Calu3 (cell line): Measurements from ENCODE around the gene ZNF280D. TPM values are rescaled to one million over a fixed set of nuclear protein-coding genes. Genes with fewer than 3 reads are reported as not detected.
A peak's percentile ranks its signal among the peaks of the same experiment; 100 is the strongest.

Experiments used
- BruUV-seq: library from RNA; stranded (reverse); fragments of 400-500 nt; replicated peaks from 2 replicates; lab custom pipeline; 2021; lab: Mats Ljungman, UMichigan
- CTCF ChIA-PET: fragments of 300-600 bp; sonication (Branson Sonifier 250); formaldehyde crosslinking; loops from one replicate; lab custom pipeline; 2022; ENCODE audit warnings: antibody characterized with exemption; lab: Charles Lee
- DNase-seq: peaks from one replicate; pipeline ENCODE4 v3.0.0; 2022
- H3K27ac Mint-ChIP-seq: one replicate; pipeline ENCODE4 v1.8.0; 2022; ENCODE audit warnings: mixed read lengths; ENCODE audit not compliant: unreplicated experiment
- H3K27me3 Mint-ChIP-seq: one replicate; pipeline ENCODE4 v1.8.0; 2022; ENCODE audit warnings: mixed read lengths; ENCODE audit not compliant: unreplicated experiment
- H3K36me3 Mint-ChIP-seq: one replicate; pipeline ENCODE4 v1.8.0; 2022; ENCODE audit warnings: mild to moderate bottlenecking, moderate library complexity, mixed read lengths; ENCODE audit not compliant: insufficient read depth, unreplicated experiment
- H3K4me1 Mint-ChIP-seq: one replicate; pipeline ENCODE4 v1.8.0; 2022; ENCODE audit warnings: mild to moderate bottlenecking, low read depth, mixed read lengths; ENCODE audit not compliant: unreplicated experiment
- H3K4me3 Mint-ChIP-seq: one replicate; pipeline ENCODE4 v1.8.0; 2022; ENCODE audit warnings: mild to moderate bottlenecking, low read depth, moderate library complexity, mixed read lengths; ENCODE audit not compliant: unreplicated experiment
- H3K9me3 Mint-ChIP-seq: one replicate; pipeline ENCODE4 v1.8.0; 2022; ENCODE audit warnings: low read depth, mixed read lengths; ENCODE audit not compliant: unreplicated experiment
- CTCF ChIP-seq: fragments of 200-600 bp; IDR thresholded peaks from one replicate; pipeline ENCODE4 v1.8.0; 2022; ENCODE audit warnings: antibody characterized with exemption; ENCODE audit not compliant: unreplicated experiment
- intact Hi-C: fragments of 100-400 bp; cut with micrococcal nuclease; formaldehyde crosslinking; loops from one replicate; pipeline ENCODE4 v1.10.0; 2022; ENCODE audit not compliant: unreplicated experiment
- total RNA-seq: library from RNA; stranded (reverse); gene quantifications from 2 replicates; pipeline ENCODE4 v1.2.3, GENCODE V29; 2022

Gene ZNF280D
- total RNA-seq, 1 experiment from 2014 or later: 36.0 TPM

GRCh38 chr15:56734013-56734635 lies 815 bp upstream of the ZNF280D start:
- Mint-ChIP-seq H3K27ac (no peak overlapping the region), H3K36me3 (peaks cover 26% of the 10 kb centered on the region), H3K4me1 (peaks cover 9% of the 10 kb centered on the region), H3K27me3 (no peaks in the 10 kb centered on the region), H3K9me3 (peaks cover 2% of the 10 kb centered on the region), H3K4me3 (no peak overlapping the region)
- no TSS peak for BruUV-seq
- DNase-seq: no peak
- intact Hi-C loops: loop anchor here (5.0 to 10.0 kb wide), 3 partner anchors 58 to 239 kb away; no protein-coding TSS in a partner anchor
- CTCF ChIA-PET: interaction anchor here (0.5 to 1.4 kb wide), 2 partner anchors 25 to 669 kb away, joined by 3 to 4 read pairs; no protein-coding TSS in a partner anchor
- TF ChIP-seq CTCF: no peak

- CTCF ChIA-PET: no interaction called here
- intact Hi-C loops: loop anchor here (5.0 to 10.0 kb wide), 3 partner anchors 59 to 238 kb away; no protein-coding TSS in a partner anchor
- no TSS peak for BruUV-seq
These were observed 498 bp downstream of the ZNF280D start for GRCh38 chr15:56732886-56733135.

GRCh38 chr15:56732135-56732885 lies 999 bp downstream of the ZNF280D start:
- CTCF ChIA-PET: no interaction called here
- Mint-ChIP-seq H3K36me3 (peaks cover 31% of the 10 kb centered on the region), H3K27me3 (no peaks in the 10 kb centered on the region), H3K9me3 (peaks cover 2% of the 10 kb centered on the region), H3K27ac (peak overlapping the region; percentile 94), H3K4me3 (peak overlapping the region; percentile 93), H3K4me1 (peaks cover 9% of the 10 kb centered on the region)
- no peak for DNase-seq
- intact Hi-C loops: loop anchor here (5.0 to 10.0 kb wide), 3 partner anchors 60 to 238 kb away; no protein-coding TSS in a partner anchor
- TSS peak; percentile 51 for BruUV-seq
- TF ChIP-seq CTCF: no peak

More at GRCh38 chr15:56732886-56733135, 498 bp downstream of the ZNF280D start:
- H3K4me1 Mint-ChIP-seq: peaks cover 9% of the 10 kb centered on the region
- no peak for DNase-seq
- no peak for TF ChIP-seq CTCF
- peaks cover 2% of the 10 kb centered on the region for H3K9me3 Mint-ChIP-seq
- H3K27me3 Mint-ChIP-seq: no peaks in the 10 kb centered on the region
- peak overlapping the region; percentile 93 for H3K4me3 Mint-ChIP-seq
- peaks cover 31% of the 10 kb centered on the region for H3K36me3 Mint-ChIP-seq
- H3K27ac Mint-ChIP-seq: peak overlapping the region; percentile 94

- Mint-ChIP-seq H3K27ac (no peak overlapping the region), H3K9me3 (peaks cover 2% of the 10 kb centered on the region), H3K36me3 (peaks cover 37% of the 10 kb centered on the region), H3K4me3 (peak overlapping the region; percentile 93), H3K4me1 (peaks cover 9% of the 10 kb centered on the region), H3K27me3 (no peaks in the 10 kb centered on the region)
- DNase-seq: no peak
- no TSS peak for BruUV-seq
- CTCF ChIA-PET: interaction anchor here (0.7 kb wide), 1 partner anchor 294 kb away, joined by 6 read pairs; no protein-coding TSS in a partner anchor
- intact Hi-C loops: loop anchor here (5.0 to 10.0 kb wide), 3 partner anchors 61 to 237 kb away; no protein-coding TSS in a partner anchor
- TF ChIP-seq CTCF: no peak
These were observed 1.8 kb downstream of the ZNF280D start for GRCh38 chr15:56731548-56731947.
